22Rv1 (cell line): ENCODE results near the gene ASAP2.

ENCODE experiments used
- CTCF ChIP-seq: fragments of 450-650 bp; IDR thresholded peaks from 2 replicates; pipeline ENCODE4 v1.5.1; 2017; ENCODE audit warnings: mild to moderate bottlenecking
- ZFX ChIP-seq: fragments of 450-650 bp; IDR thresholded peaks from 2 replicates; pipeline ENCODE4 v1.6.1; 2017; ENCODE audit warnings: antibody characterized with exemption, borderline replicate concordance

- TF ChIP-seq CTCF (no peak), ZFX (no peak)
These were observed 212.9 kb downstream of the ASAP2 start for GRCh38 chr2:9419541-9419940.
